ENCODE results near the gene CHST13.

CHST13 gene

GRCh38 chr3:126544596-126545281, 20.8 kb downstream of the CHST13 start:
- H3K4me1 ChIP-seq (ENCODE audit: insufficient read depth, low read length): peaks cover 17% of the 10 kb centered on the region
- H3K9ac ChIP-seq (ENCODE audit: low read depth, low read length): no peak overlapping the region
- WGBS: 89% methylated on average over 7 of the region's 7 CpGs
- no peaks in the 10 kb centered on the region for H3K9me3 ChIP-seq (ENCODE audit: insufficient read depth, low read depth, low read length)
- H3K36me3 ChIP-seq (ENCODE audit: insufficient read depth, low read length): no peaks in the 10 kb centered on the region
- H3K4me3 ChIP-seq (ENCODE audit: low read length): no peak overlapping the region
- no peaks in the 10 kb centered on the region for H3K27me3 ChIP-seq (ENCODE audit: insufficient read depth, low read length)
- H3K27ac ChIP-seq (ENCODE audit: low read depth, low read length): no peak overlapping the region

DNA sequence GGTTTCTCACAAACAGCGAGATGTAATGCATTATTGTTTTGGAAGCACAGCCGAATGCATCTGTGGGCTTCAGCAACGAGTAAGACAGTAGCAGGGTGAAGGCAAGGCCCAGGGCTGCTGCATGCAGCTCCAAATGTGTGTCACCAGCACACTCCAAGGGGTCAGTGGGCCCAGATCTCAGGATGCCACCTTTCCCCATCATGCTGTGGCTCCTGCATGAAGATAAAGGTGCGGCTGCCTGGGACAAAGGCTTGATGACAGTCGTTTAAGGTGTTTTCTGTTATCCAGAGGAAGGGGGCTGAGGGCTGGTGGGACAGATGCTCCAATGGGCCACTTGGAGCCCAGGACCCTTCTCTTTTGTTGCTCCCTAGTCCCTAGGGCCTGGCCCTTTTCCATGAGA, 21.6 kb downstream of the CHST13 start:
- H3K4me1 ChIP-seq (ENCODE audit: insufficient read depth, low read length): peaks cover 21% of the 10 kb centered on the region
- WGBS: 92% methylated on average over 5 of the region's 5 CpGs
- H3K9ac ChIP-seq (ENCODE audit: low read depth, low read length): no peak overlapping the region

DNA sequence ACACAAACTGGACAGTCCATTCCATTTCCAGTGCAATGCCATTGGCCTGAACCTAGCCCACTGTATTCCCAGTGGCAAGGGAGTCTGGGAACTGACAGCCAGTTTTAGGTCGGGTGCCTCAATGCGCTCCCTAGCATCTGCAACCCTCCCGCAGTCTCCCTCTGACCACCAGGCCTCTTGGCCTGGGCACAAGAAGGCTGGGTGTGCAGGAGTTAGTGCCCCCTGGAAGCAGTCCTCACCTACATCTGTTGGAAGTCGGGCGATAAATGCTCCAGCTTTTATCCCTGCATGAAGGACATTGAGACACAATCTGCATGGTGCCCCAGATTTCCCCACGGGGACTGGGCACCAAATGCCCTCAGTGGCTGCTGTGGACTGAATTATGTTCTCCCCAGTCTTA, 22.1 kb downstream of the CHST13 start:
- 95% methylated on average over 6 of the region's 6 CpGs for WGBS
- Histone ChIP-seq H3K27me3 (ENCODE audit: insufficient read depth, low read length) (no peaks in the 10 kb centered on the region), H3K4me1 (ENCODE audit: insufficient read depth, low read length) (peaks cover 21% of the 10 kb centered on the region), H3K27ac (ENCODE audit: low read depth, low read length) (no peak overlapping the region), H3K4me3 (ENCODE audit: low read length) (no peak overlapping the region), H3K9me3 (ENCODE audit: insufficient read depth, low read depth, low read length) (no peaks in the 10 kb centered on the region), H3K9ac (ENCODE audit: low read depth, low read length) (no peak overlapping the region), H3K36me3 (ENCODE audit: insufficient read depth, low read length) (no peaks in the 10 kb centered on the region)

More for the DNA sequence above, 21.6 kb downstream of the CHST13 start:
- Histone ChIP-seq H3K36me3 (ENCODE audit: insufficient read depth, low read length) (no peaks in the 10 kb centered on the region), H3K9me3 (ENCODE audit: insufficient read depth, low read depth, low read length) (no peaks in the 10 kb centered on the region), H3K4me3 (ENCODE audit: low read length) (no peak overlapping the region), H3K27me3 (ENCODE audit: insufficient read depth, low read length) (no peaks in the 10 kb centered on the region), H3K27ac (ENCODE audit: low read depth, low read length) (no peak overlapping the region)

DNA sequence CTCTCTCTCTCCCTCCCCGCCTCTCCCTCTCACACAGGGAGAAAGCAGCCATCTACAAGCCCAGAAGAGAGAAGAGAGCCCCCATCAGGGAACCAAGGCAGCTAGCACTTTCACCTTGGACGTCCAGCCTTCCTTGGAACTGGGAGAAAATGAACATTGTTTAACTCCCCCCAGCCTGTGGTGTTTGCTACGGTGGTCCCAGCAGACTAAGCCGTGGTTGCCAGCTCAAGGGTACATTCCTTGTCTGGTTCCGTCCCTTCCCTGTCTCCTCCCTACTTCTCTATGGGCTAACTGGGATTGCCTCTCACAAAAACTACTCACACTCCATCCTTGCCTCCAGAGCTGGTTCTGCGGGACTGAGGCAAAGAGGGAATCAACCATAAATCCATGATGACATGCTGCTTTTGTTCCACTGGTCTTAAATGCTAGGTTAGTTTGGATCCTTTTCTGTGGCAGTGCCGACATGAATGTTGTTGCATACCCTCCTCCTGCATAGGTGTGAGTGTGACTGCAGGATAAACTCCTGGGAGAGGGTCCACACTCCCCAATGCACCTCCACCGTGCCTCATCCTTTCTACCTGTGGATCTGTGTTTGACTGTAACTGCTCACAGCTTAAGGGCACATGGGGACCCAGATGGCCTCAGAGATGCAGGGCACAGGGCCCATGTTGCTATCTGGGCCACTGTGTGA, 22.7 kb downstream of the CHST13 start:
- Histone ChIP-seq H3K27me3 (ENCODE audit: insufficient read depth, low read length) (no peaks in the 10 kb centered on the region), H3K9ac (ENCODE audit: low read depth, low read length) (no peak overlapping the region), H3K36me3 (ENCODE audit: insufficient read depth, low read length) (no peaks in the 10 kb centered on the region), H3K9me3 (ENCODE audit: insufficient read depth, low read depth, low read length) (no peaks in the 10 kb centered on the region), H3K27ac (ENCODE audit: low read depth, low read length) (no peak overlapping the region), H3K4me1 (ENCODE audit: insufficient read depth, low read length) (peaks cover 21% of the 10 kb centered on the region), H3K4me3 (ENCODE audit: low read length) (no peak overlapping the region)
- WGBS: 90% methylated on average over 8 of the region's 8 CpGs

GRCh38 chr3:126547721-126548120, 23.8 kb downstream of the CHST13 start:
- Histone ChIP-seq H3K9ac (ENCODE audit: low read depth, low read length) (no peak overlapping the region), H3K4me1 (ENCODE audit: insufficient read depth, low read length) (peaks cover 21% of the 10 kb centered on the region), H3K36me3 (ENCODE audit: insufficient read depth, low read length) (no peaks in the 10 kb centered on the region), H3K9me3 (ENCODE audit: insufficient read depth, low read depth, low read length) (no peaks in the 10 kb centered on the region), H3K4me3 (ENCODE audit: low read length) (no peak overlapping the region), H3K27me3 (ENCODE audit: insufficient read depth, low read length) (no peaks in the 10 kb centered on the region), H3K27ac (ENCODE audit: low read depth, low read length) (no peak overlapping the region)
- WGBS: 93% methylated on average over 1 of the region's 1 CpG

GRCh38 chr3:126548556-126549466, 24.9 kb downstream of the CHST13 start:
- Histone ChIP-seq H3K27ac (ENCODE audit: low read depth, low read length) (no peak overlapping the region), H3K27me3 (ENCODE audit: insufficient read depth, low read length) (no peaks in the 10 kb centered on the region), H3K4me1 (ENCODE audit: insufficient read depth, low read length) (peaks cover 21% of the 10 kb centered on the region), H3K4me3 (ENCODE audit: low read length) (no peak overlapping the region), H3K9ac (ENCODE audit: low read depth, low read length) (0 out of 2 replicates have a peak overlapping the region, but pooled peaks have one; percentile 28), H3K9me3 (ENCODE audit: insufficient read depth, low read depth, low read length) (no peaks in the 10 kb centered on the region), H3K36me3 (ENCODE audit: insufficient read depth, low read length) (no peaks in the 10 kb centered on the region)
- 28% methylated on average over 9 of the region's 9 CpGs for WGBS

DNA sequence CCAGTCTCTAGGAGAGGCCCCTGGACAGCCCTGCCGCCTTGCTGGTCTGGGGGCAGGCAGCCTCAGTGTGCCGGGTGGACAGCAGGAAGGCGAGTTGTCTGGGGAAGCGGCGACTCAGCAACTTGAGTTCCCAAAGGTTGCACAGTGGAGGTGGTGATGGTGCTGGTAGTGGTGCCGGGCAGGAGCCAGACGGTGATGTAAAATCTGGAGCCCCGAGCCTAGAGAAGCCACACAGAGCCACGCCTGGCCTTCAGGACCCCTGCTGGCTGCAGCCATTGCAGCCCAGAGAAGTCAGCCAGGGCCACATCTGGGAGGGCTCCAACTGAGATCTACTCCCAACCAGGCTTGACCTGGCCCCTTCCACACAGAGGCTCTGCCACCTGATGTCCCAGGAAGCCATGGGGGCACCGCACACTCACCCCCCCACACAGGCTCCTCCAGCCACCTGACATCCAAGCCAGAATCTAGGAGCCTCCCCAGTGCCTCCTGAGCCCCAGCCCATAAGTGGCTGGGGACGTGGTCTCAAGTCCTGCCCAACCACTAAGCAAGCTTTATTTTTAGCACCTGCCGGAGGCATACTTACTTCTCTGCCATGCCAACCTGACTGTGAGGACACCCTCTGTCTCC, 26.0 kb downstream of the CHST13 start:
- Histone ChIP-seq H3K9ac (ENCODE audit: low read depth, low read length) (no peak overlapping the region), H3K4me3 (ENCODE audit: low read length) (no peak overlapping the region), H3K27me3 (ENCODE audit: insufficient read depth, low read length) (no peaks in the 10 kb centered on the region), H3K27ac (ENCODE audit: low read depth, low read length) (no peak overlapping the region), H3K4me1 (ENCODE audit: insufficient read depth, low read length) (peaks cover 21% of the 10 kb centered on the region), H3K9me3 (ENCODE audit: insufficient read depth, low read depth, low read length) (no peaks in the 10 kb centered on the region), H3K36me3 (ENCODE audit: insufficient read depth, low read length) (no peaks in the 10 kb centered on the region)
- WGBS: 82% methylated on average over 12 of the region's 12 CpGs

- H3K4me1 ChIP-seq (ENCODE audit: insufficient read depth, low read length): peaks cover 21% of the 10 kb centered on the region
Observed at GRCh38 chr3:126550488-126551051, 26.6 kb downstream of the CHST13 start.

DNA sequence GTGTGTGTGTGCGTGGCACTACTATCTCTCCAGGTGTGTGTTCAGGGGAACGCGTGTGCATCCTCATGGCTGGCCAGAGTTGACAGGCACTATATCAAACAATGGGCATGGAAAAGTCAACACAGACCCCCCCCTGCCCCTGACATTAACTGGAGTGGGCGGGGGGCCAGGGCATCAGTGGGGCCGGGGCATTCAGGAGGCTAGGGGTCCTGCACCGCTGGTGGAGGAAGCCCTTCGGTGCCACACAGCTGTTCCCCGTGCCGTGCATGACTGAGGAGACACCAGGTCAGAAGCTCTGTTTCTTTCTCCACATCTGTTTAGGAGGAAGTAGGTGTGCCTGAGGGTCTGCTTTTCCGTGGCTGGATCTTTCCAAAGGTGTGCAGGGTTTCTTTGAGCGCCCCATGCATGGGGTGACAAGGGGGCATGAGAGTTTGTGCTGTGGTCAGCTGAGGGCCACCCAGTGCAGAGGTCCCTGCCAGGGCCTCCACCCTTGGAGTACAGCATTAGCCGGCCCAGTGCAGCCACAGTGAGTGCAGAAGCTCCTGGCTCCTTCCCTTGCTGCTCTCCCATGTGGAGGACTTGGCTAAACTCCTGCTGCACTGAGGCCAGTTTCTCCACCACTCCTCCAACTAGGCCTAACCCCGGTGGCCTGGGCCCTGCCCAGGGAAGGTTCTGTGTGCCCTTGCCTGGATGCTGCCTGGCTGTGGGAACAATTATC, 27.3 kb downstream of the CHST13 start:
- Histone ChIP-seq H3K4me1 (ENCODE audit: insufficient read depth, low read length) (peaks cover 21% of the 10 kb centered on the region), H3K27me3 (ENCODE audit: insufficient read depth, low read length) (no peaks in the 10 kb centered on the region), H3K4me3 (ENCODE audit: low read length) (no peak overlapping the region), H3K9ac (ENCODE audit: low read depth, low read length) (no peak overlapping the region), H3K36me3 (ENCODE audit: insufficient read depth, low read length) (no peaks in the 10 kb centered on the region), H3K27ac (ENCODE audit: low read depth, low read length) (no peak overlapping the region), H3K9me3 (ENCODE audit: insufficient read depth, low read depth, low read length) (no peaks in the 10 kb centered on the region)
- 92% methylated on average over 13 of the region's 13 CpGs for WGBS

More at GRCh38 chr3:126550488-126551051, 26.6 kb downstream of the CHST13 start:
- no peak overlapping the region for H3K9ac ChIP-seq (ENCODE audit: low read depth, low read length)
- no peaks in the 10 kb centered on the region for H3K9me3 ChIP-seq (ENCODE audit: insufficient read depth, low read depth, low read length)
- H3K27me3 ChIP-seq (ENCODE audit: insufficient read depth, low read length): no peaks in the 10 kb centered on the region
- no peaks in the 10 kb centered on the region for H3K36me3 ChIP-seq (ENCODE audit: insufficient read depth, low read length)
- WGBS: 95% methylated on average over 11 of the region's 11 CpGs
- H3K4me3 ChIP-seq (ENCODE audit: low read length): no peak overlapping the region
- no peak overlapping the region for H3K27ac ChIP-seq (ENCODE audit: low read depth, low read length)

All from HUES64 (cell line).